Stimulated activated CD8-positive, alpha-beta memory T cell treated with anti-CD3 and anti-CD28 coated beads, Interleukin-15, amount 100 ng/mL, for 4 hours (primary cell): ENCODE measurements around the gene IQGAP2.

Source experiments
- DNase-seq, 2 donors: peaks; one replicate each; pipeline ENCODE4 v3.0.0-alpha.2; 2020; ENCODE audit warnings: low read depth in 2 of 2

The IQGAP2 gene

GRCh38 chr5:76606701-76607100 is 203.6 kb downstream of the IQGAP2 start:
- DNase-seq = no peak

DNA sequence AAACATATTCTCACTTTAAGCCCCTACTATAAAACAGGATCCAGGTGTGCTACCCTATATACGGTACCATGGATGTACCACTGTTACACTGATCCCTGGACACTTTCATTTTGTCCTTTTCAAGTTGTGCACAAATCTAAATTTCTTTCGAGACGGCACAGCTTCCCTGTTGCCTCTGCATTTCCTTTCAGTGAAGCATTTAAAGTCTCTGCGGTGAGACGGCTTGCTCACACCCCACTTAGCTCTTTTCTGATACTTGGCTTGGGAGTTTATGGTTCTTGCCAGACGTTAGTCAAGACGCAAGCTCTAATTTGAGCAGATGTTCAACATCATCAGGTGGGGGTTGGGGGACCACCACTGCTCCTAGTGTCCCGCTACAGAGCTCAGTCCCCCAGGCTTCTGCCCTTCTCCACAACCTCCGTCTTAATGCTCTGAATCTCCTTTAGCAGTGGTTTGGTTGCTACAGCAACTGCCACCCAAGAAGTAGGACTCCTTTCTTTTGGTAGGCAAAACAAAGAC is 204.3 kb downstream of the IQGAP2 start:
- DNase-seq = no peak

- DNase-seq = no peak
Observed at GRCh38 chr5:76608833-76609232, 205.7 kb downstream of the IQGAP2 start.

- no peak for DNase-seq
Observed at GRCh38 chr5:76610196-76610595, 207.1 kb downstream of the IQGAP2 start.

- DNase-seq = no peak
Observed at GRCh38 chr5:76612942-76613341, 209.9 kb downstream of the IQGAP2 start.

GRCh38 chr5:76615759-76616158 is 212.7 kb downstream of the IQGAP2 start:
- DNase-seq = no peak

- no peak for DNase-seq
Observed at GRCh38 chr5:76616206-76616605, 213.1 kb downstream of the IQGAP2 start.

GRCh38 chr5:76617229-76617628 is 214.1 kb downstream of the IQGAP2 start:
- DNase-seq = no peak

DNA sequence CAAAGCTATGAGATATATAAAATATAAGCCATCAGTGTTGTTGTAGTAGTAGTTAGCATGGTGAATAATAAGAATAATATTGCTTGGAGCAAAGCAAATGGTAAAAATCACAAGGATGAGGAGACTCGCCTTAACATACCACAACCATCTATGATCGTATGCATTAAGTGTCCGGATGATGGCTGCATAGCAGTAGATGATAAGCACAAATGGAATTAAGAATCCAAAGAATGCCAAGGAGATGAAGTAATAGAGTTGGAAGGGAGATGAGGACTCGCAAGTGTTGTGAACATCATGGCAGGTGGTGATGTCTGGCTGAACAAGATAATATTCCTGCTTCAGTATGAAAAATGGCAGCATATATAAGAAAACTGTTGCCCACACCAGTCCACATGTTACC is 214.6 kb downstream of the IQGAP2 start:
- no peak for DNase-seq

- DNase-seq = no peak
Observed at GRCh38 chr5:76620166-76620565, 217.1 kb downstream of the IQGAP2 start.

DNA sequence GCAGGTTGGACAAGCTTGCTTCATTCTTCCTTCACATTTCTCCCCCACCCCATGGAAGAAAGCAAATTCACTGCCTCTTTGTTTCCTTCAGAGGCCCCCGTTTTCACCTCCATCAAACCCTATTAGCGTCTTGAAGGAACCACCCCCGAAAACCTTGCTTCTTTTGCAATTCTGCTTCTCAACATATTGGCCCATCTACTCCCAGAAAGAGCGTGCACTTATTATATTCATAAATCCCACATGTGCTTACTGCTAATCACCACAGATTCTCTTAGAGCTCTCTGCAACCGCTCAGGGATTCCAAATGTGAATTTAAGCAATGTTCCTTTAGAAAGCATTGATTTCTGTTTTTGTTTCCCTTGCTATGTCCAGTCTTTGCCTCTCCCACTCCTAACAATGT is 219.0 kb downstream of the IQGAP2 start:
- DNase-seq = no peak

GRCh38 chr5:76622973-76623596 is 220.0 kb downstream of the IQGAP2 start, which contains the start of gene F2RL2:
Gene F2RL2, minus strand, starts transcription at chr5:76623403. Its CDS starts 173 bp downstream, at chr5:76623230.
- DNase-seq = no peak

GRCh38 chr5:76625087-76625815 is 222.2 kb downstream of the IQGAP2 start:
- no peak for DNase-seq

DNA sequence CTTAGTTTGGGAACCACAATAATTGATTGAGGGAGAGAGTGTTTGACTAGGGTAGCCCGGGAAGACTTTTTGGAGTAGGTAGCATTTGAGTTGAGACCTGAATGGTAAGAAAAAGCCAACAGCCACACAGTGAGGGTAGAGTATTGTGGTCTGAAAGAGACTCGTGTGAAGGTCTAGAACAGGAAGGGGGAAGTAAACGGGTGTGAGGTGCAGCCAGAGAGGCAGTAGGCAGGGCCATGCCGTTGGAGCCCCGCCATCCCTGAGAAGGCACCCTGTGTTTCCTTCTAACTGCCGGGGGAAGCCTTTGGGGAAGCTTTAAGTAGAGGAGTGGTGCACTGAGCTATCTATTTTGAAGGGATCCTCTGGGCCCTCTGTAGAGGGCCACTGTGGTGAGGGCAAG is 223.7 kb downstream of the IQGAP2 start:
- DNase-seq = no peak

GRCh38 chr5:76634661-76635060 is 231.6 kb downstream of the IQGAP2 start:
- no peak for DNase-seq

GRCh38 chr5:76637490-76637889 is 234.4 kb downstream of the IQGAP2 start:
- DNase-seq = no peak

DNA sequence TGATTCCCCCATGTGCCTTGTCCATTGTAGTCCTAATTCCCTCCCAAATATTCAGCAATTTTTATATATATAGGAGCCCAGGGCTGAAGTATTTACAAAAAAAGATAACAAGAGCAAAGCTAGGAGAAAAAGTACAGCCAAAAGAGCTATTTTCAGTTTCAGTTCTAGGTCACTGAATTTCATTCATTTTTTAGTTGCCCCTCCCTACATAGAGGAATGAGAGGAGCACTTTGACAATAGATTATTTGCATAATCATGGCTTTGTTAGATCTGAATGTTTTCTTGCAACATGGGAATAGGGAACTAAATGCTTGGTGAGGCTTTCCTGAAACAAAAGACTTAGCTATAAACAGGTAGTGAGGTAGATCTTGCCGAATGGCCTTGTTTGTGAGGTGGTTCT is 235.4 kb downstream of the IQGAP2 start:
- DNase-seq = no peak

DNA sequence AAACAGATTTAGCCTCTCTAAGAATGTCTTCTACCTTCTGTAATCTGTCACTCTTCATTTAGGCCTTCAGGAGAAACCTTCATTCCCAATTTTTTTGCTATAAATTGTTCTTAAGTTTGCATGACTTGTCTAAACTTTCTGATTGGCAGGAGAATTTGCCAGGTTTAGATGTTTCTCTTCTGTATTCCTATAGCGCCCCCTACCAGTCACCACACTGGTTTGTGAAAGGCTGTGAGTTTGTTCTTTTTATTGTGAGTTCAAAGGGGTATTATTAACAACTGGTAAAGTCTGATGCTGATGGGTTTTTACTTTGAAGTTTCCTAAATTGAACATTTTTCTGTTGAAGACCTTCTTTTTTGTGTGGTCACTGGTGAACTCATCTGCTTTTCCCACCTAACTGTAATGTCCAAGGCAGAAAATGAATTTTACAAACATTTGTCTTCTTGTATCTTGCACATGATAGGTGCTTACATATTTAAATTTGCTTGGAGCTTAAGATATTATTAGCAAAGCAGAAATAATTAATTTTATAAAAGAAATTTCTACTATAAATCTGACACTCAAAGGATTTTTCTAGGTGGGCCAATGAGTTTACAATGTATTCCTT is 238.5 kb downstream of the IQGAP2 start:
- peak in 1 of 2 donors; percentile 35 for DNase-seq

GRCh38 chr5:76642390-76643040 is 239.4 kb downstream of the IQGAP2 start:
- DNase-seq = no peak

- no peak for DNase-seq
Observed at GRCh38 chr5:76643371-76643770, 240.3 kb downstream of the IQGAP2 start.

GRCh38 chr5:76649140-76649539 is 246.1 kb downstream of the IQGAP2 start:
- no peak for DNase-seq

DNA sequence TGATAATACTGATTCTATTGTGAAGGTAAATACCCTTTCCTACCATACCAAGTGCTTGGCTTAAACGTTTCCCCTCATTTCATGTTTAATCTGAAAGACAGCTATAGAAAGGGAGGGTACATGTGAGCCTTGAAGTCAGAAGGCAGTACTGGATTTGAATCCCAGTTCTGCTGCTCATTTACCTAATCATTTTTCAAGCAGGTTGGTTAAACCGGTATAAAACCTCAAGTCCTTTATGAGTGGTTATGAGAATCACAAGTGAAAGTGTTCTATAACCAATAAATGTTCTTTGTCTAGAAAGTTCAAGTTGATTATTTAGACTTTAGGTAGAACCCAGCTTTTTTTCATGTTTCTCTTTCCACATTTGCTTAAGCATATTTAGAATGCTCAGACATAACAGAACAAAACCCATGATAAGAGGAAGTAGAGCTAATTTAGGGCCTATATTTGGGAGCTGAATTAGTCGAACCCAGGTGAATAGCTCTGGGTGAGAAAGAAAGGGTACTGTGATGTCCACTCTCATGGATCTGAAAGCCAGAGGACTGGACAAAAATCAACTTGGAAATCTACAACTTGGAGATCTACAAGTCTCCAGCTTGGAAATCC is 249.8 kb downstream of the IQGAP2 start:
- DNase-seq = no peak
